SH-SY5Y (cell line): ENCODE data around the gene OR8B12.

Source experiments
- GATA2 ChIP-seq: IDR thresholded peaks from 2 replicates; pipeline ENCODE4 v1.6.1; 2011; ENCODE audit warnings: mild to moderate bottlenecking, low read depth, low read length
- GATA3 ChIP-seq: IDR thresholded peaks from 2 replicates; pipeline ENCODE4 v1.6.1; 2011; ENCODE audit warnings: low read depth, mild to moderate bottlenecking, low read length, moderate library complexity

DNA sequence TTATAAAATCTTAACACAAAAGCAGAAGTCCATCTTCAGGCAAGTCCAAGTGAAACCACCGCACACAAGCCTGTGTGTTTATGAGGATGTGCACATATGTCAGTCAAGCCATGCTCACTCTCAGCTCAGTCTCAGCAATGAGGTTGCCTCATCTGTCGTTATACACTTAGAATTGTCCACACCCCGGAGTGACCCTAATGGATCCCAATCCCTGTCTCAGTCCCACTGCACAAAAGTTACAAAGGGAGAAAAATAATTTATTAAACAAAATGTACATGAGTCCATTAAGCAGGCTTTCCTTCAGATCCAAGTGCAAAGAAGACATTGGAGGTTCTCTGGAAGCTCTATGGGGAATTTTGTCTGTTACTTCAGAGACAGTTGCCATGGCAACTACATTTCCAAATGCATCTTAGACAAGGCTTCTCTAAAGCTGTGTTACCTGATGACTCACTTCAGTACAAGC lies 24.4 kb downstream of the OR8B12 start:
- TF ChIP-seq GATA3: no peak
- no peak for TF ChIP-seq GATA2
